Measurements from ENCODE around the gene UNC13D. TPM values are rescaled to one million over a fixed set of nuclear protein-coding genes. Genes with fewer than 3 reads are reported as not detected.
A peak's percentile ranks its signal among the peaks of the same experiment; 100 is the strongest.
"Not testable (repeated sequence)": the region's sequence is repeated elsewhere in the genome, so short reads cannot be mapped to it uniquely, and the experiment has no call there.

The UNC13D gene
- total RNA-seq, 4 donors from 2014 or later, result 10.5 to 53.1 (median 22.6) TPM

DNA sequence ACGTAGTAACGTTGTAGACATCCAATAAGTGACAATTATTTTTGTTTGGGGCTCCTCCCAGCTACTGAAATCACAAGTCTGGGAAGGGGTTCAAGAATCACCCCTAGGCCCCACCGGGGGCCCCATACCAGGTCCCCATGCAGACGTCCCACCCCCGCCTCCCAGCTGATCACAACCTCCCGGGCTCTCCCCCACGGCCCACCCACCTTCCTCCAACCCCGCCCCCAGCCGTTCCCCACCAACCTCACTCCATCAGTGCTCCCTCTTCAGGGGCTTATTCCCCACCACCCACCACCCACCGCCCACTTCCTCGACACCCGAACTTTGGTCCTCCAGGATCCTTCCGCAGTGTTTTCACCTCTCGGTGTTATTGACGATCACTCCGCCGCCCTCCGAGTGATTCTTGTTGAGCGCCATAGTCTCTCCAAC is 10.7 kb upstream of the UNC13D start:
- TF ChIP-seq, protein P1, sequence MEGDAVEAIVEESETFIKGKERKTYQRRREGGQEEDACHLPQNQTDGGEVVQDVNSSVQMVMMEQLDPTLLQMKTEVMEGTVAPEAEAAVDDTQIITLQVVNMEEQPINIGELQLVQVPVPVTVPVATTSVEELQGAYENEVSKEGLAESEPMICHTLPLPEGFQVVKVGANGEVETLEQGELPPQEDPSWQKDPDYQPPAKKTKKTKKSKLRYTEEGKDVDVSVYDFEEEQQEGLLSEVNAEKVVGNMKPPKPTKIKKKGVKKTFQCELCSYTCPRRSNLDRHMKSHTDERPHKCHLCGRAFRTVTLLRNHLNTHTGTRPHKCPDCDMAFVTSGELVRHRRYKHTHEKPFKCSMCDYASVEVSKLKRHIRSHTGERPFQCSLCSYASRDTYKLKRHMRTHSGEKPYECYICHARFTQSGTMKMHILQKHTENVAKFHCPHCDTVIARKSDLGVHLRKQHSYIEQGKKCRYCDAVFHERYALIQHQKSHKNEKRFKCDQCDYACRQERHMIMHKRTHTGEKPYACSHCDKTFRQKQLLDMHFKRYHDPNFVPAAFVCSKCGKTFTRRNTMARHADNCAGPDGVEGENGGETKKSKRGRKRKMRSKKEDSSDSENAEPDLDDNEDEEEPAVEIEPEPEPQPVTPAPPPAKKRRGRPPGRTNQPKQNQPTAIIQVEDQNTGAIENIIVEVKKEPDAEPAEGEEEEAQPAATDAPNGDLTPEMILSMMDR (IDR thresholded peaks at IDR 0.05), result no peak
- TF ChIP-seq POLR2A (IDR thresholded peaks at IDR 0.05), result peak in 1 of 2 donors; percentile 71
- Histone ChIP-seq H3K27me3 (no peaks in the 10 kb centered on the region), H3K36me3 (peaks cover 0 to 29% (median 16%) of the 10 kb centered on the region in 3 donors), H3K9me3 (no peaks in the 10 kb centered on the region), H3K4me1 (peaks cover 0 to 60% (median 17%) of the 10 kb centered on the region in 4 donors), H3K4me3 (peak overlapping the region; percentile 59 to 99 (median 81)), H3K27ac (peak overlapping the region; percentile 91 to 99 (median 98))
- peak in 1 of 2 donors; percentile 37 for DNase-seq (ENCODE audit: low spot score in 2 of 2)
- 0% methylated on average over 15 to 19 of the region's 19 CpGs for WGBS, 2 donors

DNA sequence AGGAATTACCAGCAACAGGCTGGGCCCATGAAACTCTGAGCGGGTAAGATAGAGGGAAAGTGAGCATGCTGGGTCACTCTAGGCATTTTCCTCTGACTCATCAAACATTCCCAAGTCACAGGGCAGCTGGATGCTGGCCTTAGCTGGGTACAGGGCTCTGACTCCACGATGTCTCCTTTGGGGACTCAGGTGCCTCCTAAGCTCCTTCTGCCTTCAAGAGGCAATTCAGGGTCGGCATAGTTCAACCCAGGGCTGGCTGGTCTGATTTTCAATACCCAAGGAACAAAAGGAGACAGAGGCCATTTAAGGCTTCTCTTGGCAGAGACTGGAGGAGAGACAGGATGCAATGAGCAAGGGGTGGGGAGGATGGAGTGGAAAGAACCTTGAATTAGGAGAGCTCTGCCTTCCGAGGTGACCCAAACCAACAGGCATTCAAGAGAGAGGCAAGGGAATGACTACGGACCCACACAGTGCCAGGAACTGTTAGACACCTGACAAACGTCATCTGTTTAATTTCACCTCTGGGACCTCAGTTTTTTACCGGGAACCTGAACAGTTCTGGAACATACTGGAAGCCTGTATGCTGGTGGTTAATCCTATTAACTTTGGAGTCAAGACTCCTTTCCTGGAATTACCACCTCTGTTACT is 10.0 kb upstream of the UNC13D start:
- peak in 1 of 2 donors; percentile 42 for DNase-seq (ENCODE audit: low spot score in 2 of 2)
- no peaks in the 10 kb centered on the region for H3K9me3 ChIP-seq
- peak overlapping the region; percentile 91 to 99 (median 98) for H3K27ac ChIP-seq
- WGBS, 2 donors, result 24% methylated on average over 7 of the region's 7 CpGs
- H3K36me3 ChIP-seq, result peaks cover 0 to 35% (median 23%) of the 10 kb centered on the region in 3 donors
- TF ChIP-seq, protein P1 (IDR thresholded peaks at IDR 0.05), result peak in 1 of 5 experiments; percentile 6
- TF ChIP-seq POLR2A (IDR thresholded peaks at IDR 0.05), result peak; percentile 32 to 37
- peak in 1 of 2 donors; percentile 62 for TF ChIP-seq EP300 (IDR thresholded peaks at IDR 0.05)
- peak overlapping the region; percentile 59 to 99 (median 81) for H3K4me3 ChIP-seq
- H3K27me3 ChIP-seq, result no peaks in the 10 kb centered on the region
- H3K4me1 ChIP-seq, result peaks cover 0 to 67% (median 17%) of the 10 kb centered on the region in 4 donors

DNA sequence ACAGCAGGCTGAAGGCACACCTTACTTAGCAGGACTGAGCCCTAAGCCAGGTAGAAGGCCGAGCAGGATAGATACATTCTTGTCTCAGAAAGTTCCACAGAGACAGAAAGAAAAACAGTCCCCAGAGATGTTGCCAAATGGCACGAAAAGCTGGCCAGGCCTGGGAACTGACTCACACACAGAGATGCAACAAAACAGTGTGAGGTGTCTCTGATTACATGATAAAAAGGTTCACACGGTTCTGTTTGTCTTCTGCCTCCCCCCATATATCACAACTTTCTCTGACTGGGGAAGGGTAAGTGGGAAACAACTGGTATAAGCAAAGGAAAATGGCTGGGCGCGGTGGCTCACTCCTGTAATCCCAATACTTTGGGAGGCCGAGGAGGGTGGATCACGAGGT is 9.2 kb upstream of the UNC13D start:
- H3K9me3 ChIP-seq, result no peaks in the 10 kb centered on the region
- no peak overlapping the region for H3K4me3 ChIP-seq
- H3K36me3 ChIP-seq, result peaks cover 0 to 43% (median 29%) of the 10 kb centered on the region in 3 donors
- no peak for DNase-seq (ENCODE audit: low spot score in 2 of 2)
- TF ChIP-seq EP300 (IDR thresholded peaks at IDR 0.05), result no peak
- TF ChIP-seq POLR2A (IDR thresholded peaks at IDR 0.05), result no peak
- TF ChIP-seq, protein P1 (IDR thresholded peaks at IDR 0.05), result no peak
- 79 to 81% methylated on average over 7 of the region's 7 CpGs for WGBS, 2 donors
- no peaks in the 10 kb centered on the region for H3K27me3 ChIP-seq
- peaks cover 0 to 74% (median 17%) of the 10 kb centered on the region in 4 donors for H3K4me1 ChIP-seq
- H3K27ac ChIP-seq, result peak overlapping the region in 2 of 4 donors; percentile 91 to 96

DNA sequence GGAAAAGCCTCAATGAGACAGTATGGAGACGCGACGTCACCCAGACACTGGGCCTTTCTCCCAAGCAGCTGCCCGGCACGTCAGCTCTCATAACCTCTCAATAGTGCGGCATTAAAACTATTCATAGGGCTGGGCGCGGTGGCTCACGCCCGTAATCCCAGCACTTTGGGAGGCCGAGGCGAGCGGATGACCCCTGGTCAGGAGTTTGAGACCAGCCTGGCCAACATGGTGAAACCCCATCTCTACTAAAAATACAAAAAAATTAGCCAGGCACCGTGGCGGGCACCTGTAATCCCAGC is 7.4 kb upstream of the UNC13D start:
- WGBS, 2 donors, result 84 to 89% methylated on average over 15 of the region's 15 CpGs
- H3K9me3 ChIP-seq; DNase-seq (ENCODE audit: low spot score in 2 of 2); H3K27me3 ChIP-seq; H3K4me3 ChIP-seq: not testable (repeated sequence)
- peaks cover 0 to 85% (median 17%) of the 10 kb centered on the region in 4 donors for H3K4me1 ChIP-seq
- H3K27ac ChIP-seq, result peak overlapping the region; percentile 21 to 83 (median 62)
- peaks cover 0 to 61% (median 46%) of the 10 kb centered on the region in 3 donors for H3K36me3 ChIP-seq

DNA sequence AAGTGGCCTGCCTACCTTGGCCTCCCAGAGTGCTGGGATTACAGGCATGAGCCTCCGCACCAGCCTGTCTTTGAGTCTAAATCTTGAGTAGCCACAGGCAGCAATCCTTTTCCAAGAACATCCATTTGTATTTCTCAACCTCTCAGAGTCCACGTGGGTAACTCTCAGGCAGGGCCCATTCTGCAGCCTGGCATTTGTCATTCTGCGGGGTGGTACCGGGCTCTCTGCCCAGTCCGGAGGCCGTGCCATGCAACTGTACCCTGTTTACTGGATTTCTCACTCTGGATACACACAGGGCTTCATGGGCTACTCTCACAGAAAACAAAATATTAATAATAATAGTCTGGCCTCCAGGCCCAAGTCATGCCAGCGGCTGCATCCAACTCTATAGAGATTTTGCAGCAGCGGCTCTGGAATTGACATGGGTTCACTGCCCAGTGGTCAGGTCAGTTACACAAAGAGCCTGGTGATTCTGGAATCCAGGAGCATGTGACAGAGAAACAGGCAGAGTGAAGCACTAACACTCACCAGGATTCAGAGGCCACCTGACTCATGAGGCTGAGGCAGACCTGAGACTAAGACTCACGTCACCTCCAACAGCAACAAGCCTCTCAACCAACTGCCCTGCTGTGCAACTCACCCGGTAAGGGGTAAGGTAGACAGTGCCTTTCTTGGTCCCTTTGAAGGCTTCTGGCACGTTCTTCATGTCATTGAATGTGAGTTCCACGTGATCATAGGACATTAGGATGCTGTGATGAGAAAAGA is 6.9 kb upstream of the UNC13D start:
- DNase-seq (ENCODE audit: low spot score in 2 of 2), result no peak
- Histone ChIP-seq H3K27me3 (no peaks in the 10 kb centered on the region), H3K4me1 (peaks cover 0 to 85% (median 17%) of the 10 kb centered on the region in 4 donors), H3K9me3 (no peaks in the 10 kb centered on the region), H3K27ac (peak overlapping the region; percentile 45 to 83 (median 64)), H3K4me3 (no peak overlapping the region), H3K36me3 (peaks cover 0 to 67% (median 51%) of the 10 kb centered on the region in 3 donors)
- TF ChIP-seq EP300 (IDR thresholded peaks at IDR 0.05), result peak in 1 of 2 donors; percentile 15
- TF ChIP-seq, protein P1 (IDR thresholded peaks at IDR 0.05), result no peak
- WGBS, 2 donors, result 66 to 75% methylated on average over 12 of the region's 12 CpGs
